AG09319 (cell line): ENCODE results near the gene CKB.
"Not testable (repeated sequence)": the region's sequence is repeated elsewhere in the genome, so short reads cannot be mapped to it uniquely, and the experiment has no call there.

ENCODE experiments used
- DNase-seq: peaks from one replicate; pipeline ENCODE4 v3.0.0-alpha.2; 2010; ENCODE audit warnings: low read depth; ENCODE audit errors: extremely low read depth
- CTCF ChIP-seq: IDR thresholded peaks from 2 replicates; pipeline ENCODE4 v1.5.1; 2011; ENCODE audit warnings: low read depth, mild to moderate bottlenecking, inconsistent platforms, low read length, moderate library complexity

The CKB gene

GRCh38 chr14:103516426-103517173 lies 6.0 kb downstream of the CKB start:
- TF ChIP-seq CTCF, result no peak
- no peak for DNase-seq

GRCh38 chr14:103514596-103515421 lies 7.8 kb downstream of the CKB start:
- no peak for TF ChIP-seq CTCF

GRCh38 chr14:103512701-103513611 lies 9.7 kb downstream of the CKB start:
- no peak for TF ChIP-seq CTCF
- DNase-seq, result peak; percentile 54

More at GRCh38 chr14:103514596-103515421, 7.8 kb downstream of the CKB start:
- DNase-seq, result no peak

- DNase-seq, result not testable (repeated sequence)
Measured at GRCh38 chr14:103512180-103512579, 10.4 kb downstream of the CKB start.

- DNase-seq, result no peak
- no peak for TF ChIP-seq CTCF
Measured at GRCh38 chr14:103510724-103511693, 11.6 kb downstream of the CKB start.

GRCh38 chr14:103509864-103510723 lies 12.5 kb downstream of the CKB start:
- TF ChIP-seq CTCF, result no peak
- no peak for DNase-seq
